Ovary (tissue), 9 donors: ENCODE measurements around the gene ANKRD33. TPM values are rescaled to one million over a fixed set of nuclear protein-coding genes. Genes with fewer than 3 reads are reported as not detected.

Experiments used
- DNase-seq, 5 donors: peaks; one replicate each; pipeline ENCODE4 v3.0.0-alpha.2; 2019 to 2020
- H3K27ac ChIP-seq, 2 donors: fragments of 200-600 bp; one replicate each; pipeline versions ENCODE4 v1.5.1 to v1.8.0; 2019 to 2022
- H3K27me3 ChIP-seq: fragments of 200-600 bp; one replicate; pipeline ENCODE4 v1.8.0; 2022
- H3K36me3 ChIP-seq: fragments of 200-600 bp; sonication (generic); one replicate; pipeline ENCODE4 v1.5.1; 2019
- H3K4me1 ChIP-seq: one replicate; pipeline ENCODE4 v1.8.1; 2013; ENCODE audit warnings: mild to moderate bottlenecking, moderate library complexity; ENCODE audit not compliant: insufficient read depth
- H3K4me3 ChIP-seq: fragments of 200-600 bp; sonication (generic); one replicate; pipeline ENCODE4 v1.5.1; 2017
- H3K9me3 ChIP-seq, 2 donors: fragments of 200-600 bp in 1 of 2; sonication (generic) in 1 of 2; one replicate each; pipeline versions ENCODE4 v1.5.1 to v1.8.1; 2013 to 2019; ENCODE audit warnings: mild to moderate bottlenecking in 1 of 2, moderate library complexity in 1 of 2
- EP300 ChIP-seq: sonication (generic); formaldehyde crosslinking; IDR thresholded peaks from one replicate; pipeline ENCODE4 v1.6.1; 2017; ENCODE audit warnings: antibody characterized with exemption
- POLR2A ChIP-seq: fragments of 450-650 bp; IDR thresholded peaks from one replicate; pipeline ENCODE4 v1.6.1; 2017; ENCODE audit warnings: antibody characterized with exemption, mild to moderate bottlenecking, moderate library complexity
- WGBS, 3 donors: extraction: QIAGEN DNeasy Blood & Tissue Kit in 1 of 3; methylation state at CpG; one replicate each; pipeline versions ENCODE4 v1.1.5 to v1.1.7; 2013 to 2017; 5-methylcytosine and 5-hydroxymethylcytosine counted together
- intact Hi-C, 4 donors: fragments of 100-400 bp; cut with DNase I; formaldehyde crosslinking; loops; one replicate each; pipeline versions ENCODE4 v1.11.0 to v1.15.1; 2022 to 2023
- polyA plus RNA-seq, 2 donors: library from polyadenylated mRNA; stranded (reverse); fragments of 200-250 nt in 1 of 2; fragments of 350-450 nt in 1 of 2; fragmentation: Illumina TruSeq in 1 of 2; extraction: RNeasy Lipid Tissue Mini Kit (QIAGEN cat#74804) in 1 of 2; gene quantifications; one replicate each; pipeline ENCODE4 v1.2.3, GENCODE V29; 2013 to 2014
- total RNA-seq, 7 donors: library from RNA; depleted of rRNA in 2 of 7; stranded (reverse); fragments of >200 nt in 2 of 7; fragmentation: NEBNext Ultra II Directional in 3 of 7; extraction: Animal tissue kit (Norgen Biotek cat#: 25700) in 3 of 7; gene quantifications; one replicate each; pipeline versions ENCODE4 v1.1.0 to v1.2.4, GENCODE V29; 2016 to 2023
- TF ChIP-seq, protein P1 (sequence below), 3 donors: fragments of 450-650 bp in 2 of 3; fragments of 200-600 bp in 1 of 3; IDR thresholded peaks; one replicate each; pipeline versions ENCODE4 v1.5.1 to v1.8.0; 2016 to 2022; ENCODE audit warnings: antibody characterized with exemption in 3 of 3, mild to moderate bottlenecking in 1 of 3
- donor health status: DM: no; HTN: no; CAD: no; lungs with moderate emphysema.
- donor health status: DM: no; HTN: no; CAD: no.
- donor health status: Bipolar disorder and iron deficiency.
- donor health status: DM: yes; HTN: yes; CAD: no.
- donor health status: DM: no; HTN: no; CAD: no.
- donor health status: DM: yes; HTN: yes; CAD: no.

ANKRD33 gene
- total and polyA plus RNA-seq, 9 donors, result not detected

GRCh38 chr12:51893786-51894185 is 5.9 kb downstream of the ANKRD33 start:
- H3K4me3 ChIP-seq, result no peak overlapping the region
- H3K27ac ChIP-seq, result no peak overlapping the region
- H3K36me3 ChIP-seq, result no peaks in the 10 kb centered on the region
- 78 to 89% (median 79%) methylated on average over 6 of the region's 6 CpGs for WGBS, 3 donors
- no peak for DNase-seq
- H3K9me3 ChIP-seq, result no peaks in the 10 kb centered on the region
- intact Hi-C loops, result no loop called here
- H3K4me1 ChIP-seq, result no peaks in the 10 kb centered on the region
- TF ChIP-seq EP300, result no peak
- TF ChIP-seq, protein P1, sequence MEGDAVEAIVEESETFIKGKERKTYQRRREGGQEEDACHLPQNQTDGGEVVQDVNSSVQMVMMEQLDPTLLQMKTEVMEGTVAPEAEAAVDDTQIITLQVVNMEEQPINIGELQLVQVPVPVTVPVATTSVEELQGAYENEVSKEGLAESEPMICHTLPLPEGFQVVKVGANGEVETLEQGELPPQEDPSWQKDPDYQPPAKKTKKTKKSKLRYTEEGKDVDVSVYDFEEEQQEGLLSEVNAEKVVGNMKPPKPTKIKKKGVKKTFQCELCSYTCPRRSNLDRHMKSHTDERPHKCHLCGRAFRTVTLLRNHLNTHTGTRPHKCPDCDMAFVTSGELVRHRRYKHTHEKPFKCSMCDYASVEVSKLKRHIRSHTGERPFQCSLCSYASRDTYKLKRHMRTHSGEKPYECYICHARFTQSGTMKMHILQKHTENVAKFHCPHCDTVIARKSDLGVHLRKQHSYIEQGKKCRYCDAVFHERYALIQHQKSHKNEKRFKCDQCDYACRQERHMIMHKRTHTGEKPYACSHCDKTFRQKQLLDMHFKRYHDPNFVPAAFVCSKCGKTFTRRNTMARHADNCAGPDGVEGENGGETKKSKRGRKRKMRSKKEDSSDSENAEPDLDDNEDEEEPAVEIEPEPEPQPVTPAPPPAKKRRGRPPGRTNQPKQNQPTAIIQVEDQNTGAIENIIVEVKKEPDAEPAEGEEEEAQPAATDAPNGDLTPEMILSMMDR (IDR thresholded peaks at IDR 0.05), result no peak
- no peak for TF ChIP-seq POLR2A
- H3K27me3 ChIP-seq, result no peaks in the 10 kb centered on the region

GRCh38 chr12:51895378-51896135 is 7.7 kb downstream of the ANKRD33 start:
- H3K36me3 ChIP-seq, result no peaks in the 10 kb centered on the region
- 76 to 85% (median 83%) methylated on average over 7 to 8 of the region's 8 CpGs for WGBS, 3 donors
- intact Hi-C loops, result loop anchor here in 3 of 4 donors (5.0 kb wide), 2 partner anchors 82 to 87 kb away; no protein-coding TSS in a partner anchor
- no peak overlapping the region for H3K4me3 ChIP-seq
- H3K9me3 ChIP-seq, result no peaks in the 10 kb centered on the region
- no peaks in the 10 kb centered on the region for H3K27me3 ChIP-seq
- TF ChIP-seq, protein P1 (IDR thresholded peaks at IDR 0.05), result no peak
- TF ChIP-seq POLR2A, result no peak
- no peak for TF ChIP-seq EP300
- no peaks in the 10 kb centered on the region for H3K4me1 ChIP-seq
- no peak overlapping the region for H3K27ac ChIP-seq
- DNase-seq, result no peak

DNA sequence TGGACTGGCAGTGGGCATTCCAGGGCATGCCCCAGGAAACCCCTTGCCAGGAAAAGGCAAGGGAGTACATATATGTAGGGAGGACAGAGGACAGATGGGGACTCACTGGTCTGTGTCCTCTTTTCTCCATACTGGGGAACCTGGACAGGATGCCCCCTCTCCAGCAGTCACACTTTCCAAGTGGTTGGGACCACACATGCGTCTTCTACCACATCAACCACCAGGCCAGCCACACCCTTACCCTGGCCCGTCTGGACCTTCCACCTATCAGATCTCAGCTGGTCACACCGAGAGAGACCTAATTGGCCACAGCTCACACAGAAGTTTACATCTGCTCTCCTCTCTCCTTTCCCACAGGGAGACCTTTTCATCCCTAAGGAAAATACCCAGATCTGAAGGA is 8.3 kb downstream of the ANKRD33 start:
- Histone ChIP-seq H3K4me3 (no peak overlapping the region), H3K9me3 (no peaks in the 10 kb centered on the region), H3K36me3 (no peaks in the 10 kb centered on the region), H3K27me3 (no peaks in the 10 kb centered on the region), H3K4me1 (no peaks in the 10 kb centered on the region), H3K27ac (no peak overlapping the region)
- TF ChIP-seq POLR2A (no peak), EP300 (no peak)
- TF ChIP-seq, protein P1 (IDR thresholded peaks at IDR 0.05), result no peak
- intact Hi-C loops, result loop anchor here in 3 of 4 donors (5.0 kb wide), 2 partner anchors 81 to 86 kb away; no protein-coding TSS in a partner anchor
- DNase-seq, result no peak
- WGBS, 3 donors, result 69 to 71% (median 69%) methylated on average over 3 of the region's 3 CpGs

GRCh38 chr12:51897181-51897580 is 9.3 kb downstream of the ANKRD33 start:
- intact Hi-C loops, result loop anchor here in 3 of 4 donors (5.0 kb wide), 2 partner anchors 80 to 85 kb away; no protein-coding TSS in a partner anchor
- Histone ChIP-seq H3K27ac (no peak overlapping the region), H3K9me3 (no peaks in the 10 kb centered on the region), H3K27me3 (no peaks in the 10 kb centered on the region), H3K4me1 (no peaks in the 10 kb centered on the region), H3K4me3 (no peak overlapping the region), H3K36me3 (no peaks in the 10 kb centered on the region)
- 70 to 87% (median 82%) methylated on average over 8 of the region's 8 CpGs for WGBS, 3 donors
- TF ChIP-seq POLR2A, result no peak
- TF ChIP-seq EP300, result no peak
- TF ChIP-seq, protein P1 (IDR thresholded peaks at IDR 0.05), result no peak
- no peak for DNase-seq
